ENCODE measurements around the gene ORMDL1.

The ORMDL1 gene

GRCh38 chr2:189819297-189819704 lies 35.2 kb upstream of the ORMDL1 start:
- Histone ChIP-seq H4K20me1 (ENCODE audit: low read depth, low read length) (peaks cover under 1% of the 10 kb centered on the region; the same call in 1 of the 2 replicates), H3K27me3 (ENCODE audit: low read length) (no peaks in the 10 kb centered on the region), H3K9me2 (replicated peaks; ENCODE audit: insufficient read depth, low read length) (no peaks in the 10 kb centered on the region), H3F3A (ENCODE audit: insufficient read depth) (0 out of 2 replicates have a peak, but pooled peaks cover 3% of the 10 kb centered on the region), H3K9me3 (ENCODE audit: insufficient read depth, low read length) (no peaks in the 10 kb centered on the region), H3K27ac (ENCODE audit: low read depth, low read length) (no peak overlapping the region), H3K4me2 (ENCODE audit: low read depth, low read length, poor library complexity, severe bottlenecking) (no peak overlapping the region), H3K79me2 (ENCODE audit: insufficient read depth, low read length) (0 out of 2 replicates have a peak, but pooled peaks cover 3% of the 10 kb centered on the region), H2AFZ (ENCODE audit: low read depth, low read length, severe bottlenecking) (no peak overlapping the region), H3K4me3 (ENCODE audit: insufficient read depth, low read length, poor library complexity, severe bottlenecking) (no peak overlapping the region), H3K36me3 (ENCODE audit: low read length) (peaks cover 20% of the 10 kb centered on the region; the same call in 1 of the 2 replicates), H3K9ac (ENCODE audit: low read length) (no peak overlapping the region)
- TF ChIP-seq EZH2phosphoT487 (conservative IDR thresholded peaks at IDR 0.05; ENCODE audit: low read length) = no peak
- TF ChIP-seq, protein P1, sequence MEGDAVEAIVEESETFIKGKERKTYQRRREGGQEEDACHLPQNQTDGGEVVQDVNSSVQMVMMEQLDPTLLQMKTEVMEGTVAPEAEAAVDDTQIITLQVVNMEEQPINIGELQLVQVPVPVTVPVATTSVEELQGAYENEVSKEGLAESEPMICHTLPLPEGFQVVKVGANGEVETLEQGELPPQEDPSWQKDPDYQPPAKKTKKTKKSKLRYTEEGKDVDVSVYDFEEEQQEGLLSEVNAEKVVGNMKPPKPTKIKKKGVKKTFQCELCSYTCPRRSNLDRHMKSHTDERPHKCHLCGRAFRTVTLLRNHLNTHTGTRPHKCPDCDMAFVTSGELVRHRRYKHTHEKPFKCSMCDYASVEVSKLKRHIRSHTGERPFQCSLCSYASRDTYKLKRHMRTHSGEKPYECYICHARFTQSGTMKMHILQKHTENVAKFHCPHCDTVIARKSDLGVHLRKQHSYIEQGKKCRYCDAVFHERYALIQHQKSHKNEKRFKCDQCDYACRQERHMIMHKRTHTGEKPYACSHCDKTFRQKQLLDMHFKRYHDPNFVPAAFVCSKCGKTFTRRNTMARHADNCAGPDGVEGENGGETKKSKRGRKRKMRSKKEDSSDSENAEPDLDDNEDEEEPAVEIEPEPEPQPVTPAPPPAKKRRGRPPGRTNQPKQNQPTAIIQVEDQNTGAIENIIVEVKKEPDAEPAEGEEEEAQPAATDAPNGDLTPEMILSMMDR (IDR thresholded peaks at IDR 0.05; ENCODE audit: insufficient read depth, low read length, poor library complexity, severe bottlenecking) = no peak

- Histone ChIP-seq H3K79me2 (ENCODE audit: insufficient read depth, low read length) (peaks cover 3% of the 10 kb centered on the region; the same call in 1 of the 2 replicates), H3F3A (ENCODE audit: insufficient read depth) (0 out of 2 replicates have a peak, but pooled peaks cover 3% of the 10 kb centered on the region), H3K9me3 (ENCODE audit: insufficient read depth, low read length) (no peaks in the 10 kb centered on the region), H3K27ac (ENCODE audit: low read depth, low read length) (no peak overlapping the region), H4K20me1 (ENCODE audit: low read depth, low read length) (no peaks in the 10 kb centered on the region), H3K9me2 (replicated peaks; ENCODE audit: insufficient read depth, low read length) (no peaks in the 10 kb centered on the region), H3K4me3 (ENCODE audit: insufficient read depth, low read length, poor library complexity, severe bottlenecking) (no peak overlapping the region), H2AFZ (ENCODE audit: low read depth, low read length, severe bottlenecking) (no peak overlapping the region), H3K9ac (ENCODE audit: low read length) (no peak overlapping the region), H3K27me3 (ENCODE audit: low read length) (no peaks in the 10 kb centered on the region), H3K36me3 (ENCODE audit: low read length) (peaks cover 26% of the 10 kb centered on the region), H3K4me2 (ENCODE audit: low read depth, low read length, poor library complexity, severe bottlenecking) (no peak overlapping the region)
- no peak for TF ChIP-seq EZH2phosphoT487 (conservative IDR thresholded peaks at IDR 0.05; ENCODE audit: low read length)
- TF ChIP-seq, protein P1 (IDR thresholded peaks at IDR 0.05; ENCODE audit: insufficient read depth, low read length, poor library complexity, severe bottlenecking) = no peak
Observed at GRCh38 chr2:189818249-189819038, 34.3 kb upstream of the ORMDL1 start.

DNA sequence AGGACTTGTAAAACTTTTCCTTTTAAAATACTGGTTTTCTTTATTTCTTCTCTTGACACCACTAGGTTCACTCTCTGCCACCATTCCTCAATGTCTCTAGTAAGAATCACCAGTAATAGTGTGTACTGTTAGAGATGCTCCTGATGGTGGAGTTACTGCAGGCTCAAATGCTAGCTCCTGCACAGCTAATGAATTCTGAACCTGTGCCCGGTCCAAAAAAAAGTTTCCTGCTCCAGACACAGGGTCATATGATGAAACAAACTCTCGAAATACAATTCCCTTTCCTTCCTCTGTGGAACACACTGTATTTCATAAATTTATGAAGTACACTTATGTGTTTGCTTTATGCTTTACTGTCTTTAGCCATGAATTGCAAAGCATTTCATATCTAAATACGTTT lies 19.3 kb upstream of the ORMDL1 start:
- H3K9ac ChIP-seq (ENCODE audit: low read length) = no peak overlapping the region
- no peaks in the 10 kb centered on the region for H3K9me3 ChIP-seq (ENCODE audit: insufficient read depth, low read length)
- peaks cover 35% of the 10 kb centered on the region for H3K79me2 ChIP-seq (ENCODE audit: insufficient read depth, low read length)
- H3F3A ChIP-seq (ENCODE audit: insufficient read depth) = 0 out of 2 replicates have a peak, but pooled peaks cover 1% of the 10 kb centered on the region
- H2AFZ ChIP-seq (ENCODE audit: low read depth, low read length, severe bottlenecking) = no peak overlapping the region
- H3K36me3 ChIP-seq (ENCODE audit: low read length) = peaks cover 59% of the 10 kb centered on the region
- no peaks in the 10 kb centered on the region for H3K27me3 ChIP-seq (ENCODE audit: low read length)
- H3K4me2 ChIP-seq (ENCODE audit: low read depth, low read length, poor library complexity, severe bottlenecking) = no peak overlapping the region
- H3K4me3 ChIP-seq (ENCODE audit: insufficient read depth, low read length, poor library complexity, severe bottlenecking) = no peak overlapping the region
- no peak overlapping the region for H3K27ac ChIP-seq (ENCODE audit: low read depth, low read length)
- H3K9me2 ChIP-seq (replicated peaks; ENCODE audit: insufficient read depth, low read length) = no peaks in the 10 kb centered on the region
- H4K20me1 ChIP-seq (ENCODE audit: low read depth, low read length) = peaks cover 5% of the 10 kb centered on the region; the same call in 1 of the 2 replicates
- no peak for TF ChIP-seq EZH2phosphoT487 (conservative IDR thresholded peaks at IDR 0.05; ENCODE audit: low read length)
- TF ChIP-seq, protein P1 (IDR thresholded peaks at IDR 0.05; ENCODE audit: insufficient read depth, low read length, poor library complexity, severe bottlenecking) = no peak

Data from SU-DHL-6 (cell line).